BE2C (cell line): Measurements from ENCODE around the gene TEFM.

Source experiments
- DNase-seq: peaks from one replicate; pipeline ENCODE4 v3.0.0-alpha.2; 2020
- H3K27me3 ChIP-seq: fragments of 250-450 bp; sonication (Bioruptor Pico); 2 replicates; pipeline ENCODE4 v1.5.1; 2020; ENCODE audit warnings: mild to moderate bottlenecking
- H3K36me3 ChIP-seq: fragments of 250-450 bp; sonication (Bioruptor Pico); 2 replicates; pipeline ENCODE4 v1.5.1; 2020; ENCODE audit warnings: mild to moderate bottlenecking
- H3K4me1 ChIP-seq: fragments of 250-450 bp; sonication (Bioruptor Pico); 2 replicates; pipeline ENCODE4 v1.5.1; 2020
- H3K4me3 ChIP-seq: 2 replicates; pipeline ENCODE4 v1.5.1; 2011; ENCODE audit warnings: low read depth, low read length
- H3K9me3 ChIP-seq: fragments of 250-450 bp; sonication (Bioruptor Pico); 2 replicates; pipeline ENCODE4 v1.5.1; 2020
- TF ChIP-seq, protein P1 (sequence below): IDR thresholded peaks from 2 replicates; pipeline ENCODE4 v1.5.1; 2012; ENCODE audit warnings: mild to moderate bottlenecking, low read depth, low read length

Gene TEFM

DNA sequence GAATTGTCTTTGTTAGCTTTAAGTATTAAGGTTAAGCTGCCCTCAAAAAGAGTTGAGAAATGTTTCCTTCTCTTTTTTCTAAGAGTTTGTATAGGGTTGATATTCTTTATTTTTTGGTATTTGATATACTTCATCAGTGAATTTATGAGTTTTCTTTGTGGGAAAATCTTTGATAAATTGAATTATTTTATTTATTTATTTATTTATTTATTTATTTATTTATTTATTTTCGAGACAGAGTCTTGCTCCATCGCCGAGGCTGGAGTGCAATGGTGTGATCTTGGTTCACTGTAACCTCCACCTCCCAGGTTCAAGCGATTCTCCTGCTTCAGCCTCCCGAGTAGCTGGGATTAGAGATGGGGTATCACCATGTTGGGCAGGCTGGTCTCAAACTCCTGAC, 19.9 kb downstream of the TEFM start:
- Histone ChIP-seq H3K36me3 (no peaks in the 10 kb centered on the region), H3K27me3 (no peaks in the 10 kb centered on the region), H3K4me3 (no peak overlapping the region), H3K9me3 (no peaks in the 10 kb centered on the region), H3K4me1 (no peaks in the 10 kb centered on the region)
- TF ChIP-seq, protein P1, sequence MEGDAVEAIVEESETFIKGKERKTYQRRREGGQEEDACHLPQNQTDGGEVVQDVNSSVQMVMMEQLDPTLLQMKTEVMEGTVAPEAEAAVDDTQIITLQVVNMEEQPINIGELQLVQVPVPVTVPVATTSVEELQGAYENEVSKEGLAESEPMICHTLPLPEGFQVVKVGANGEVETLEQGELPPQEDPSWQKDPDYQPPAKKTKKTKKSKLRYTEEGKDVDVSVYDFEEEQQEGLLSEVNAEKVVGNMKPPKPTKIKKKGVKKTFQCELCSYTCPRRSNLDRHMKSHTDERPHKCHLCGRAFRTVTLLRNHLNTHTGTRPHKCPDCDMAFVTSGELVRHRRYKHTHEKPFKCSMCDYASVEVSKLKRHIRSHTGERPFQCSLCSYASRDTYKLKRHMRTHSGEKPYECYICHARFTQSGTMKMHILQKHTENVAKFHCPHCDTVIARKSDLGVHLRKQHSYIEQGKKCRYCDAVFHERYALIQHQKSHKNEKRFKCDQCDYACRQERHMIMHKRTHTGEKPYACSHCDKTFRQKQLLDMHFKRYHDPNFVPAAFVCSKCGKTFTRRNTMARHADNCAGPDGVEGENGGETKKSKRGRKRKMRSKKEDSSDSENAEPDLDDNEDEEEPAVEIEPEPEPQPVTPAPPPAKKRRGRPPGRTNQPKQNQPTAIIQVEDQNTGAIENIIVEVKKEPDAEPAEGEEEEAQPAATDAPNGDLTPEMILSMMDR, result no peak
- no peak for DNase-seq

- no peak for DNase-seq
- H3K36me3 ChIP-seq, result no peaks in the 10 kb centered on the region; the same call in 1 of the 2 replicates
- TF ChIP-seq, protein P1, result no peak
- H3K4me1 ChIP-seq, result no peaks in the 10 kb centered on the region
- H3K9me3 ChIP-seq, result no peaks in the 10 kb centered on the region
- no peak overlapping the region for H3K4me3 ChIP-seq
- no peaks in the 10 kb centered on the region for H3K27me3 ChIP-seq
These were observed 37.0 kb downstream of the TEFM start for GRCh38 chr17:30869005-30869404.

- H3K4me3 ChIP-seq, result no peak overlapping the region
- DNase-seq, result no peak
- TF ChIP-seq, protein P1, result no peak
- no peaks in the 10 kb centered on the region for H3K9me3 ChIP-seq
- H3K36me3 ChIP-seq, result no peaks in the 10 kb centered on the region; the same call in 1 of the 2 replicates
- H3K27me3 ChIP-seq, result no peaks in the 10 kb centered on the region
- H3K4me1 ChIP-seq, result no peaks in the 10 kb centered on the region
These were observed 41.4 kb downstream of the TEFM start for GRCh38 chr17:30864636-30865035.

DNA sequence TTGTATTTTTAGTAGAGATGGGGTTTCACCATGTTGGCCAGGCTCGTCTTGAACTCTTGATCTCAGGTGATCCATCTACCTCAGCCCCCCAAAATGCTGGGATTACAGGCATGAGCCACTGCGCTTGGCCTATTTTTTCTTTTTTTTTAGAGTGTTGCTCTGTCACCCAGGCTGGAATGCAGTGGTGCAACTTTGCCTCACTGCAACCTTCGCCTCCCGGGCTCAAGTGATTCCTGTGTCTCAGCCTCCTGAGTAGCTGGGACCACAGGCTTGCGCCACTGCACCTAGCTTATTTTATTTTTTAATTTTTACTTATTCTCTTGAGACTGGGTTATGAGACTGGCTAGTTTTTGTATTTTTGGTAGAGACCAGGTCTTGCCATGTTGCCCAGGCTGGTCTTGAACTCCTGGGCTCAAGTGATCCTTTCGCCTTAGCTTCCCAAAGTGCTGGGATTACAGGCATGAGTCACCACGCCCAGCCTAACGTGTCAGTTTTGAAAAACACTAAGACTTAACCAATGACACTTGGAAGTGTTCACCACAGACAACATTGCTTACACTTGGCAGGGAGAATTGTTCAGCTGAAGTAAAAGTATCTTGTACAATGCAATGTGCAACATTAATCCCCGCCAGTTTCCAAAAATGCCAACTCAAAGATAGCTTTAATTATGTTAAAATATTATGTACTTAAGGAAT, 47.3 kb downstream of the TEFM start:
- Histone ChIP-seq H3K27me3 (no peaks in the 10 kb centered on the region), H3K4me1 (no peaks in the 10 kb centered on the region), H3K9me3 (no peaks in the 10 kb centered on the region), H3K36me3 (no peaks in the 10 kb centered on the region; the same call in 1 of the 2 replicates), H3K4me3 (no peak overlapping the region)
- DNase-seq, result no peak
- TF ChIP-seq, protein P1, result no peak

- Histone ChIP-seq H3K9me3 (no peaks in the 10 kb centered on the region), H3K27me3 (no peaks in the 10 kb centered on the region), H3K4me1 (no peaks in the 10 kb centered on the region), H3K36me3 (no peaks in the 10 kb centered on the region; the same call in 1 of the 2 replicates), H3K4me3 (no peak overlapping the region)
- DNase-seq, result no peak
- TF ChIP-seq, protein P1, result no peak
These were observed 51.9 kb downstream of the TEFM start for GRCh38 chr17:30854146-30854545.
